Measurements from ENCODE around the gene SERAC1. TPM values are rescaled to one million over a fixed set of nuclear protein-coding genes. Genes with fewer than 3 reads are reported as not detected.

Gene SERAC1
- polyA plus RNA-seq, 1 of the 3 experiments (the other 2 are of a cell fraction) = 5.6 TPM

DNA sequence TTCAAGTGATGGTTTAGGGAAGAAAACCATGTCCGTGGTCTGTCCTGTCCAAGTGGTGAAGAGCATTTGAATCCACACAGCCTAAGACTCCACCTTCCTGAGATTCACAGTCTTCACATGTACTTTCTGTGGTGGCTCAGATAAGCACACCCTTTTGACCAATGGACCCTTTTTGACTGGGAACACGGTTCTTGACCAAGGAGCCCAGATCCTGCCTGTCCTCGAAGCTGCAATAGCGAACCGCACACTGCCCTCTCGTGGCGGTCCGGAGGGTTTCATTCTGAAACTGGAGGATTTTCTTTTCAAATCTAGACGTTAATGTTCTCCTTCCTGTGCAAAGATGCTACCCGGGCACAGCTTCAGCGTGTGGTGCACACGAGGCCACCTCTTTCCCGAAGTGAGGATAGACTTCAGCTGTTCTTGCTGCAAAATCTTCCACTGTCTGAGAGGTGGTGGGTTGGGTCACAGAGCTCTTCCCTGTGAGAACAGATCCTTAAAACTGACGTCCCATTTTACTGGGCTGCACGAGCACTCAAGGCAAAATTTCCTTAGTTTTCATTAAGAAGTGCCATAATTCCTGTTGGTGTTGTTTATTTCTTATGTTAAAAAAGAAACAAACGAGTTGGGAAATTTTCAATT is 95.9 kb downstream of the SERAC1 start (continued):
- TF ChIP-seq, protein P1, sequence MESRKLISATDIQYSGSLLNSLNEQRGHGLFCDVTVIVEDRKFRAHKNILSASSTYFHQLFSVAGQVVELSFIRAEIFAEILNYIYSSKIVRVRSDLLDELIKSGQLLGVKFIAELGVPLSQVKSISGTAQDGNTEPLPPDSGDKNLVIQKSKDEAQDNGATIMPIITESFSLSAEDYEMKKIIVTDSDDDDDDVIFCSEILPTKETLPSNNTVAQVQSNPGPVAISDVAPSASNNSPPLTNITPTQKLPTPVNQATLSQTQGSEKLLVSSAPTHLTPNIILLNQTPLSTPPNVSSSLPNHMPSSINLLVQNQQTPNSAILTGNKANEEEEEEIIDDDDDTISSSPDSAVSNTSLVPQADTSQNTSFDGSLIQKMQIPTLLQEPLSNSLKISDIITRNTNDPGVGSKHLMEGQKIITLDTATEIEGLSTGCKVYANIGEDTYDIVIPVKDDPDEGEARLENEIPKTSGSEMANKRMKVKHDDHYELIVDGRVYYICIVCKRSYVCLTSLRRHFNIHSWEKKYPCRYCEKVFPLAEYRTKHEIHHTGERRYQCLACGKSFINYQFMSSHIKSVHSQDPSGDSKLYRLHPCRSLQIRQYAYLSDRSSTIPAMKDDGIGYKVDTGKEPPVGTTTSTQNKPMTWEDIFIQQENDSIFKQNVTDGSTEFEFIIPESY (IDR thresholded peaks at IDR 0.05; ENCODE audit: borderline replicate concordance, low read depth) = no peak
- no peak for TF ChIP-seq POLR2AphosphoS5 (IDR thresholded peaks at IDR 0.05; ENCODE audit: low read depth, low read length)
- peak; percentile 92 for TF ChIP-seq RAD21 (IDR thresholded peaks at IDR 0.05; ENCODE audit: low read length)

DNA sequence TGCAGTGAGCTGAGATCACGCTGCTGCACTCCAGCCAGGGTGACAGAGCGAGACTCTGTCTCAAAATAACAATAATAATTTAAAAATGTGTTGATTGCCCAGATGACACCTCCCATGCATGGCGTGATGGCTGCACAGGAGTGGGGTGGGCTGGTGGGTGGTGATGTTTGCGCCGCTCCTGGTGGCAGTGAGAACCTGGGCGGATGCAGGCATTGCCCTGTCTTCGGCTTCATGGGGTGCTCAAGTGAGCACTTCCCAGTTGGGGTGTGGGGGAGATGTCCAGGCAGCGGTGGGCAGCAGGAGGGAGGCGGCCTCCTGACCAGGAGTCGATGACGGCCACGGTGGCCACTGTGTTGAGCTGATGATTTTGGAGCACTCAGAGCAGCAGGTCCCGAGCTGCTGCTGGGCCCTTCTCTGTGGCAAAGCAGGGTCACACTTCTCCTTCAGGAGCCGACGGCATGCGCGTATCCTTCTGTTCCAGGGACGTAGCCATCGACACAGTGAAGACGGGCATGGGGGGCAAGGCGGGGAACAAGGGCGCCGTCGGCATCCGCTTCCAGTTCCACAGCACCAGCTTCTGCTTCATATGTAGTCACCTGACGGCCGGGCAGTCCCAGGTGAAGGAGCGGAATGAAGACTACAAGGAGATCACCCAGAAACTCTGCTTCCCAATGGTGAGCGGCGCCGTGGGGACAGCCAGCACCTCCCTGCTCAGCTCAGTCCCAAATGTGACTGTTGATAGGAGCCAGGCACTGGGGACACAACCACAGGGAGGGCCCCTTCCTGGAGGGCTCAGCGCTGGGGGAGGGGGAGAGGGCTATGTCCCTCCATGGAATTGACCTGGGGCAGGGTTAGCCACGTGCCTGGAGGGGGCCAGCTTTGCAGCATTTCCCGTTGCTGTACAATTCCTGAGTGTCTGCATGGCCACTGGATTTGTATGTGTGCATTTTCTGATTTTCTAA is 96.7 kb downstream of the SERAC1 start:
- H3K27ac ChIP-seq (ENCODE audit: low read depth in 2 of 2, low read length in 1 of 2) = peak overlapping the region in 1 of 2 experiments; percentile 76; a peak in 2 of 4 replicates
- H3K36me3 ChIP-seq (replicated peaks in 1 of 2; ENCODE audit: control insufficient read depth in 1 of 2, insufficient read depth in 2 of 2, low read length in 1 of 2) = peaks cover 18 to 53% of the 10 kb centered on the region in 2 experiments
- no peak overlapping the region for H3K4me3 ChIP-seq (ENCODE audit: low read depth in 2 of 2, low read length in 1 of 2)
- POLR2A ChIA-PET = no interaction called here
- no peak overlapping the region for H2AFZ ChIP-seq (ENCODE audit: low read depth)
- peaks cover 6% of the 10 kb centered on the region; the same call in 1 of the 2 replicates for H3K79me2 ChIP-seq (ENCODE audit: insufficient read depth)
- no peaks in the 10 kb centered on the region for H4K20me1 ChIP-seq (ENCODE audit: insufficient read depth)
- CTCF ChIA-PET = interaction anchor here (0.7 to 5.8 kb wide), 60 partner anchors 9 to 391 kb away, joined by 3 to 69 read pairs (median 5); partner anchors contain the start of gene SYNJ2
- peaks cover 29% of the 10 kb centered on the region for H3F3A ChIP-seq (replicated peaks; ENCODE audit: insufficient read depth)
- H3K9ac ChIP-seq = no peak overlapping the region
- no peaks in the 10 kb centered on the region for H3K9me3 ChIP-seq
- no peaks in the 10 kb centered on the region for H3K27me3 ChIP-seq (ENCODE audit: insufficient read depth)
- H3K9me2 ChIP-seq = no peaks in the 10 kb centered on the region
- peaks cover 11 to 30% of the 10 kb centered on the region in 2 experiments; a peak in 3 of 4 replicates for H3K4me1 ChIP-seq (ENCODE audit: control insufficient read depth in 1 of 2, insufficient read depth in 2 of 2, low read depth in 1 of 2, low read length in 1 of 2)
- WGBS (ENCODE audit: low lambda C conversion rate) = 95% methylated on average over 28 of the region's 34 CpGs
- no peak overlapping the region for H3K4me2 ChIP-seq
- DNase-seq = peak; percentile 44
- TF ChIP-seq CHD2 (IDR thresholded peaks at IDR 0.05; ENCODE audit: low read length, partially characterized antibody) = no peak
- TF ChIP-seq, protein P1 (IDR thresholded peaks at IDR 0.05; ENCODE audit: borderline replicate concordance, low read depth) = no peak
- TF ChIP-seq, protein P2, sequence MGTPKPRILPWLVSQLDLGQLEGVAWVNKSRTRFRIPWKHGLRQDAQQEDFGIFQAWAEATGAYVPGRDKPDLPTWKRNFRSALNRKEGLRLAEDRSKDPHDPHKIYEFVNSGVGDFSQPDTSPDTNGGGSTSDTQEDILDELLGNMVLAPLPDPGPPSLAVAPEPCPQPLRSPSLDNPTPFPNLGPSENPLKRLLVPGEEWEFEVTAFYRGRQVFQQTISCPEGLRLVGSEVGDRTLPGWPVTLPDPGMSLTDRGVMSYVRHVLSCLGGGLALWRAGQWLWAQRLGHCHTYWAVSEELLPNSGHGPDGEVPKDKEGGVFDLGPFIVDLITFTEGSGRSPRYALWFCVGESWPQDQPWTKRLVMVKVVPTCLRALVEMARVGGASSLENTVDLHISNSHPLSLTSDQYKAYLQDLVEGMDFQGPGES (IDR thresholded peaks at IDR 0.05; ENCODE audit: low read depth, low read length) = no peak
- TF ChIP-seq POLR2AphosphoS5 (IDR thresholded peaks at IDR 0.05; ENCODE audit: low read depth, low read length) = no peak
- no peak for TF ChIP-seq RFX5 (IDR thresholded peaks at IDR 0.05; ENCODE audit: low read length)
- TF ChIP-seq MXI1 (IDR thresholded peaks at IDR 0.05; ENCODE audit: low read depth, low read length) = no peak
- TF ChIP-seq RAD21 (IDR thresholded peaks at IDR 0.05; ENCODE audit: low read length) = no peak

All from SK-N-SH (cell line).